Caco-2 (cell line): ENCODE data around the gene EFNA4. TPM values are rescaled to one million over a fixed set of nuclear protein-coding genes. Genes with fewer than 3 reads are reported as not detected.
A peak's percentile ranks its signal among the peaks of the same experiment; 100 is the strongest.

Source experiments
- BruUV-seq: library from RNA; stranded (reverse); fragments of 400-500 nt; replicated peaks from 2 replicates; lab custom pipeline; 2021; lab: Mats Ljungman, UMichigan
- CTCF ChIA-PET: fragments of 300-600 bp; sonication (Branson Sonifier 250); formaldehyde crosslinking; loops from one replicate; lab custom pipeline; 2022; ENCODE audit warnings: antibody characterized with exemption; lab: Charles Lee
- POLR2A ChIA-PET: fragments of 300-600 bp; sonication (Branson Sonifier 250); formaldehyde crosslinking; loops from one replicate; lab custom pipeline; 2022; ENCODE audit warnings: antibody characterized with exemption; lab: Charles Lee
- DNase-seq, 2 experiments: peaks; one replicate each; pipeline versions ENCODE4 v3.0.0 to v3.0.0-alpha.2; 2020 to 2022
- H3K27me3 ChIP-seq: replicated peaks from 2 replicates; pipeline ENCODE4 v1.6.0; 2011; ENCODE audit warnings: low read length; ENCODE audit not compliant: control insufficient read depth, insufficient read depth
- H3K36me3 ChIP-seq: 2 replicates; pipeline ENCODE4 v1.5.1; 2011; ENCODE audit warnings: low read length; ENCODE audit not compliant: control insufficient read depth, insufficient read depth
- H3K4me1 ChIP-seq: fragments of 250-450 bp; sonication (Bioruptor Pico); 2 replicates; pipeline ENCODE4 v1.5.1; 2020; ENCODE audit warnings: mild to moderate bottlenecking
- H3K4me3 ChIP-seq: 2 replicates; pipeline ENCODE4 v1.5.1; 2011; ENCODE audit warnings: low read depth, mild to moderate bottlenecking, control low read depth, low read length
- H3K9me3 ChIP-seq: fragments of 250-450 bp; sonication (Bioruptor Pico); 2 replicates; pipeline ENCODE4 v1.5.1; 2020; ENCODE audit warnings: mild to moderate bottlenecking, moderate library complexity
- H3K27ac Mint-ChIP-seq: one replicate; pipeline ENCODE4 v1.8.0; 2022; ENCODE audit warnings: mixed read lengths; ENCODE audit not compliant: unreplicated experiment
- H3K27me3 Mint-ChIP-seq: one replicate; pipeline ENCODE4 v1.8.0; 2022; ENCODE audit warnings: mixed read lengths; ENCODE audit not compliant: insufficient read depth, unreplicated experiment
- H3K36me3 Mint-ChIP-seq: one replicate; pipeline ENCODE4 v1.8.0; 2022; ENCODE audit warnings: mild to moderate bottlenecking, mixed read lengths; ENCODE audit not compliant: insufficient read depth, unreplicated experiment
- H3K4me1 Mint-ChIP-seq: one replicate; pipeline ENCODE4 v1.8.0; 2022; ENCODE audit warnings: low read depth, mixed read lengths; ENCODE audit not compliant: unreplicated experiment
- H3K4me3 Mint-ChIP-seq: one replicate; pipeline ENCODE4 v1.8.0; 2022; ENCODE audit warnings: mild to moderate bottlenecking, moderate library complexity, mixed read lengths; ENCODE audit not compliant: unreplicated experiment
- H3K9me3 Mint-ChIP-seq: one replicate; pipeline ENCODE4 v1.8.0; 2022; ENCODE audit warnings: mixed read lengths; ENCODE audit not compliant: unreplicated experiment
- intact Hi-C: fragments of 100-400 bp; cut with micrococcal nuclease; formaldehyde crosslinking; loops from one replicate; pipeline ENCODE4 v1.10.0; 2022; ENCODE audit not compliant: unreplicated experiment
- total RNA-seq: library from RNA; stranded (reverse); gene quantifications from 2 replicates; pipeline ENCODE4 v1.2.3, GENCODE V29; 2022
- TF ChIP-seq, protein P1 (sequence below), 2 experiments: fragments of 200-600 bp in 1 of 2; IDR thresholded peaks; 1 replicate in 1 of 2; 2 replicates in 1 of 2; pipeline versions ENCODE4 v1.5.1 to v1.8.0; 2011 to 2022; ENCODE audit warnings: antibody characterized with exemption in 1 of 2, control low read depth in 1 of 2, inconsistent platforms in 1 of 2, low read depth in 1 of 2, low read length in 1 of 2, mild to moderate bottlenecking in 1 of 2, moderate library complexity in 1 of 2; ENCODE audit not compliant: insufficient read depth in 1 of 2, severe bottlenecking in 1 of 2, unreplicated experiment in 1 of 2

The EFNA4 gene
- total RNA-seq, 1 experiment from 2014 or later, result 13.8 TPM

- intact Hi-C loops, result loop anchor here (10.0 kb wide), 2 partner anchors 212 to 422 kb away; partner anchors contain the start of gene KCNN3
- DNase-seq, result no peak
- Mint-ChIP-seq H3K9me3 (no peaks in the 10 kb centered on the region), H3K4me3 (no peak overlapping the region), H3K27me3 (peaks cover 6% of the 10 kb centered on the region), H3K27ac (no peak overlapping the region), H3K36me3 (peaks cover 8% of the 10 kb centered on the region), H3K4me1 (peaks cover 6% of the 10 kb centered on the region)
- Histone ChIP-seq H3K27me3 (no peaks in the 10 kb centered on the region), H3K4me1 (peaks cover 26% of the 10 kb centered on the region), H3K36me3 (no peaks in the 10 kb centered on the region), H3K4me3 (no peak overlapping the region), H3K9me3 (no peaks in the 10 kb centered on the region)
- ChIA-PET POLR2A (no interaction called here), CTCF (interaction anchor here (2.5 kb wide), 1 partner anchor 81 kb away, joined by 18 read pairs; no protein-coding TSS in a partner anchor)
- TF ChIP-seq, protein P1, sequence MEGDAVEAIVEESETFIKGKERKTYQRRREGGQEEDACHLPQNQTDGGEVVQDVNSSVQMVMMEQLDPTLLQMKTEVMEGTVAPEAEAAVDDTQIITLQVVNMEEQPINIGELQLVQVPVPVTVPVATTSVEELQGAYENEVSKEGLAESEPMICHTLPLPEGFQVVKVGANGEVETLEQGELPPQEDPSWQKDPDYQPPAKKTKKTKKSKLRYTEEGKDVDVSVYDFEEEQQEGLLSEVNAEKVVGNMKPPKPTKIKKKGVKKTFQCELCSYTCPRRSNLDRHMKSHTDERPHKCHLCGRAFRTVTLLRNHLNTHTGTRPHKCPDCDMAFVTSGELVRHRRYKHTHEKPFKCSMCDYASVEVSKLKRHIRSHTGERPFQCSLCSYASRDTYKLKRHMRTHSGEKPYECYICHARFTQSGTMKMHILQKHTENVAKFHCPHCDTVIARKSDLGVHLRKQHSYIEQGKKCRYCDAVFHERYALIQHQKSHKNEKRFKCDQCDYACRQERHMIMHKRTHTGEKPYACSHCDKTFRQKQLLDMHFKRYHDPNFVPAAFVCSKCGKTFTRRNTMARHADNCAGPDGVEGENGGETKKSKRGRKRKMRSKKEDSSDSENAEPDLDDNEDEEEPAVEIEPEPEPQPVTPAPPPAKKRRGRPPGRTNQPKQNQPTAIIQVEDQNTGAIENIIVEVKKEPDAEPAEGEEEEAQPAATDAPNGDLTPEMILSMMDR (IDR thresholded peaks at IDR 0.05; ENCODE audit: insufficient read depth in 1 of 2, low read depth in 1 of 2, low read length in 1 of 2, severe bottlenecking in 1 of 2, unreplicated experiment in 1 of 2), result no peak
- BruUV-seq, result no TSS peak
Observed at GRCh38 chr1:155086856-155087535, 23.5 kb downstream of the EFNA4 start.

- Mint-ChIP-seq H3K9me3 (no peaks in the 10 kb centered on the region), H3K4me3 (peak overlapping the region; percentile 47), H3K36me3 (no peaks in the 10 kb centered on the region), H3K27ac (no peak overlapping the region), H3K27me3 (no peaks in the 10 kb centered on the region), H3K4me1 (peaks cover 6% of the 10 kb centered on the region)
- ChIA-PET CTCF (interaction anchor here (0.5 to 4.9 kb wide), 28 partner anchors 9 to 155 kb away, joined by 3 to 147 read pairs (median 4); partner anchors contain the start of genes DPM3, EFNA3, KRTCAP2 and PMVK), POLR2A (interaction anchor here (0.6 to 1.2 kb wide), 4 partner anchors 44 to 82 kb away, joined by 3 to 7 read pairs (median 5); partner anchors contain the start of genes KRTCAP2 and SLC50A1)
- Histone ChIP-seq H3K4me3 (no peak overlapping the region), H3K36me3 (no peaks in the 10 kb centered on the region), H3K4me1 (peaks cover 8% of the 10 kb centered on the region), H3K27me3 (no peaks in the 10 kb centered on the region), H3K9me3 (no peaks in the 10 kb centered on the region)
- TF ChIP-seq, protein P1 (IDR thresholded peaks at IDR 0.05; ENCODE audit: insufficient read depth in 1 of 2, low read depth in 1 of 2, low read length in 1 of 2, severe bottlenecking in 1 of 2, unreplicated experiment in 1 of 2), result peak; percentile 95 to 96
- DNase-seq, result peak; percentile 85 to 91
- intact Hi-C loops, result no loop called here
- BruUV-seq, result no TSS peak
Observed at GRCh38 chr1:155091071-155092051, 27.8 kb downstream of the EFNA4 start.

DNA sequence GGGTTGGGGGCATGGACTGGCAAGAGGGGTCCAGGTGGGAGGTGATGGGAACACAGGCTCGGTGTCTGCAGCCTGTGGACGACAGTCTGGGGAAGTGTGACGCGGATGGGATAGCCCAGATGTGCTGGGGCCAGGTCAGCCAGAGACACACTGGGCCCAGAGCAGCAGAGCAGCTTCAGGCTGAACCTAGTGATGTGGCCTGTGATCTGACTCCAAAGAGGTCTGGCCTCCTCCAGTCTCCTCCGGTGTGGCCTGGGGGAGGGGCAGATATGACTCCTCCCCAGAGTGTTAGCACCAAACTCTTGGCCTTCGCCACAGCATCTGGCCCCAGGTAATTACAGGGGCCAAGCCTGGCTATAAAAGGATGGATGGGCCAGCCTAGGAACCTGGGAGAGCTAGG is 28.6 kb downstream of the EFNA4 start:
- Mint-ChIP-seq H3K27me3 (no peaks in the 10 kb centered on the region), H3K4me1 (peaks cover 6% of the 10 kb centered on the region), H3K9me3 (no peaks in the 10 kb centered on the region), H3K4me3 (no peak overlapping the region), H3K36me3 (no peaks in the 10 kb centered on the region), H3K27ac (no peak overlapping the region)
- intact Hi-C loops, result no loop called here
- TF ChIP-seq, protein P1 (IDR thresholded peaks at IDR 0.05; ENCODE audit: insufficient read depth in 1 of 2, low read depth in 1 of 2, low read length in 1 of 2, severe bottlenecking in 1 of 2, unreplicated experiment in 1 of 2), result no peak
- BruUV-seq, result no TSS peak
- Histone ChIP-seq H3K4me3 (no peak overlapping the region), H3K4me1 (peaks cover 8% of the 10 kb centered on the region), H3K9me3 (no peaks in the 10 kb centered on the region), H3K27me3 (no peaks in the 10 kb centered on the region), H3K36me3 (no peaks in the 10 kb centered on the region)
- ChIA-PET POLR2A (interaction anchor here (0.6 to 1.2 kb wide), 3 partner anchors 75 to 81 kb away, joined by 3 to 7 read pairs (median 6); partner anchors contain the start of gene KRTCAP2), CTCF (interaction anchor here (0.5 to 4.9 kb wide), 16 partner anchors 8 to 102 kb away, joined by 3 to 147 read pairs (median 7); partner anchors contain the start of genes DPM3, EFNA3, KRTCAP2 and SLC50A1)
- DNase-seq, result no peak
